ENCODE measurements around the gene ANKRD18A.

ANKRD18A gene

GRCh38 chr9:38526591-38526990 lies 93.8 kb downstream of the ANKRD18A start:
- no peak for DNase-seq

DNA sequence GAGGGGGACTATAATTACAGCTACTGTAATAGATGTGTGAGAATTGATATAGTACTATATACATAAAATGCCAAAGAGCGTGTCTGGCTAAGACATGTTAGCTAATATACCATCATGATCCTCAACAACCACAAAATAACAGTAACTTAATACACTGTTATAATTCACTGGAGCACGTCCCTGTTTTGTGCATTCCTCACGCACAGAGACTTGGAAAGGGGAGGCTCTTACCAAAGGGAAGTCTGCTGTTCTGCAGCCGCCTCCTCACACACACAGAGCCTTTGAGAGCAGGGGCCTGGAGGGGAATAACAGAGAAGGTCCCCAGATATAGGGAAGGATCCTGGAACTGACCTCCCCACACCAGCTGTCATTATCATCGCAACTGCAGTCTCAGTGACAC lies 97.3 kb downstream of the ANKRD18A start:
- DNase-seq: no peak

GRCh38 chr9:38521762-38522161 lies 98.6 kb downstream of the ANKRD18A start:
- no peak for DNase-seq
